HCT116 (cell line): Measurements from ENCODE around the gene RBM12.
"Not testable (repeated sequence)": the region's sequence is repeated elsewhere in the genome, so short reads cannot be mapped to it uniquely, and the experiment has no call there.

Experiments used
- SIN3A ChIP-seq: IDR thresholded peaks from 2 replicates; pipeline ENCODE4 v1.6.1; 2012; ENCODE audit warnings: low read depth
- ZNF274 ChIP-seq: fragments of 200-500 bp; sonication (Bioruptor generic); IDR thresholded peaks from 2 replicates; pipeline ENCODE4 v1.6.1; 2014; ENCODE audit warnings: mild to moderate bottlenecking, low read depth, low read length, inconsistent platforms

DNA sequence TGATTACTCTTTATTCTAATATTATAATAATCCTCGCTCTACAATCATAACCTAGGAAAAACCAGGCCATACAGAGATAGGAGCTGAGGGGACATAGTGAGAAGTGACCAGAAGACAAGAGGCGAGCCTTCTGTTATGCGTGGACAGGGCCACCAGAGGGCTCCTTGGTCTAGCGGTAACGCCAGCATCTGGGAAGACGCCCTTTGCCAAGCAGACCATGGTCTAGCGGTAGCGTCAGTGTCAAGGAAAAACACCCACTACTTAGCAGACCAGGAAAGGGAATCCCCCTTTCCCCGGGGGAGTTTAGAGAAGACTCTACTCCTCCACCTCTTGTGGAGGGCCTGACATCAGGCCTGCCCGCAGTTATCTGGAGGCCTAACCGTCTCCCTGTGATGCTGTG lies 22.2 kb upstream of the RBM12 start:
- not testable (repeated sequence) for TF ChIP-seq SIN3A, ZNF274
